ENCODE data around the gene ATP8B3. TPM values are rescaled to one million over a fixed set of nuclear protein-coding genes. Genes with fewer than 3 reads are reported as not detected.

ATP8B3 gene
- total and polyA plus RNA-seq, 9 of the 15 experiments (the other 6 are each of a cell fraction or from before 2014, with no cell fraction given): 1.2 to 12.3 (median 3.8) TPM

- TF ChIP-seq, protein P1, sequence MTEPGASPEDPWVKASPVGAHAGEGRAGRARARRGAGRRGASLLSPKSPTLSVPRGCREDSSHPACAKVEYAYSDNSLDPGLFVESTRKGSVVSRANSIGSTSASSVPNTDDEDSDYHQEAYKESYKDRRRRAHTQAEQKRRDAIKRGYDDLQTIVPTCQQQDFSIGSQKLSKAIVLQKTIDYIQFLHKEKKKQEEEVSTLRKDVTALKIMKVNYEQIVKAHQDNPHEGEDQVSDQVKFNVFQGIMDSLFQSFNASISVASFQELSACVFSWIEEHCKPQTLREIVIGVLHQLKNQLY (CRISPR knock-in tag; conservative IDR thresholded peaks at IDR 0.05): no peak
- TF ChIP-seq ELF2 (CRISPR knock-in tag; IDR thresholded peaks at IDR 0.05): no peak
- TF ChIP-seq, protein P2, sequence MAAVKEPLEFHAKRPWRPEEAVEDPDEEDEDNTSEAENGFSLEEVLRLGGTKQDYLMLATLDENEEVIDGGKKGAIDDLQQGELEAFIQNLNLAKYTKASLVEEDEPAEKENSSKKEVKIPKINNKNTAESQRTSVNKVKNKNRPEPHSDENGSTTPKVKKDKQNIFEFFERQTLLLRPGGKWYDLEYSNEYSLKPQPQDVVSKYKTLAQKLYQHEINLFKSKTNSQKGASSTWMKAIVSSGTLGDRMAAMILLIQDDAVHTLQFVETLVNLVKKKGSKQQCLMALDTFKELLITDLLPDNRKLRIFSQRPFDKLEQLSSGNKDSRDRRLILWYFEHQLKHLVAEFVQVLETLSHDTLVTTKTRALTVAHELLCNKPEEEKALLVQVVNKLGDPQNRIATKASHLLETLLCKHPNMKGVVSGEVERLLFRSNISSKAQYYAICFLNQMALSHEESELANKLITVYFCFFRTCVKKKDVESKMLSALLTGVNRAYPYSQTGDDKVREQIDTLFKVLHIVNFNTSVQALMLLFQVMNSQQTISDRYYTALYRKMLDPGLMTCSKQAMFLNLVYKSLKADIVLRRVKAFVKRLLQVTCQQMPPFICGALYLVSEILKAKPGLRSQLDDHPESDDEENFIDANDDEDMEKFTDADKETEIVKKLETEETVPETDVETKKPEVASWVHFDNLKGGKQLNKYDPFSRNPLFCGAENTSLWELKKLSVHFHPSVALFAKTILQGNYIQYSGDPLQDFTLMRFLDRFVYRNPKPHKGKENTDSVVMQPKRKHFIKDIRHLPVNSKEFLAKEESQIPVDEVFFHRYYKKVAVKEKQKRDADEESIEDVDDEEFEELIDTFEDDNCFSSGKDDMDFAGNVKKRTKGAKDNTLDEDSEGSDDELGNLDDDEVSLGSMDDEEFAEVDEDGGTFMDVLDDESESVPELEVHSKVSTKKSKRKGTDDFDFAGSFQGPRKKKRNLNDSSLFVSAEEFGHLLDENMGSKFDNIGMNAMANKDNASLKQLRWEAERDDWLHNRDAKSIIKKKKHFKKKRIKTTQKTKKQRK (IDR thresholded peaks at IDR 0.05; ENCODE audit: borderline replicate concordance, low read depth, low read length): no peak
- no peak for TF ChIP-seq ZNF408 (CRISPR knock-in tag; IDR thresholded peaks at IDR 0.05; ENCODE audit: low read depth)
- TF ChIP-seq E2F4 (CRISPR knock-in tag; IDR thresholded peaks at IDR 0.05; ENCODE audit: low read depth): 0 out of 2 replicates have a peak, but pooled peaks have one; percentile 17
- TF ChIP-seq HDAC6 (IDR thresholded peaks at IDR 0.05; ENCODE audit: low read depth, low read length): no peak
- peak; percentile 44; the same call in 1 of the 2 replicates for TF ChIP-seq KLF1 (tag; IDR thresholded peaks at IDR 0.05)
- peak; percentile 77; the same call in 1 of the 2 replicates for TF ChIP-seq SMARCA5 (IDR thresholded peaks at IDR 0.05)
- TF ChIP-seq POLR2AphosphoS2 (IDR thresholded peaks at IDR 0.05; ENCODE audit: low read length): no peak
- no peak for TF ChIP-seq JUN (IDR thresholded peaks at IDR 0.05; ENCODE audit: borderline replicate concordance, low read depth, low read length)
- no peak for TF ChIP-seq JUN (CRISPR knock-in tag; IDR thresholded peaks at IDR 0.05; ENCODE audit: borderline replicate concordance)
- 0 out of 2 replicates have a peak, but pooled peaks have one; percentile 13 for TF ChIP-seq ZBTB33 (CRISPR knock-in tag; IDR thresholded peaks at IDR 0.05)
- no peak for TF ChIP-seq ETS2 (tag; IDR thresholded peaks at IDR 0.05; ENCODE audit: borderline replicate concordance, poor library complexity, severe bottlenecking)
- TF ChIP-seq NFXL1 (CRISPR knock-in tag; IDR thresholded peaks at IDR 0.05): no peak
- no peak for TF ChIP-seq PHB2 (IDR thresholded peaks at IDR 0.05; ENCODE audit: low read depth)
- TF ChIP-seq, protein P3, sequence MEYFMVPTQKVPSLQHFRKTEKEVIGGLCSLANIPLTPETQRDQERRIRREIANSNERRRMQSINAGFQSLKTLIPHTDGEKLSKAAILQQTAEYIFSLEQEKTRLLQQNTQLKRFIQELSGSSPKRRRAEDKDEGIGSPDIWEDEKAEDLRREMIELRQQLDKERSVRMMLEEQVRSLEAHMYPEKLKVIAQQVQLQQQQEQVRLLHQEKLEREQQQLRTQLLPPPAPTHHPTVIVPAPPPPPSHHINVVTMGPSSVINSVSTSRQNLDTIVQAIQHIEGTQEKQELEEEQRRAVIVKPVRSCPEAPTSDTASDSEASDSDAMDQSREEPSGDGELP (CRISPR knock-in tag; IDR thresholded peaks at IDR 0.05; ENCODE audit: borderline replicate concordance): peak; percentile 77; the same call in 1 of the 2 replicates
- no peak for TF ChIP-seq BACH1 (tag; IDR thresholded peaks at IDR 0.05)
- no peak for TF ChIP-seq BRD9 (IDR thresholded peaks at IDR 0.05; ENCODE audit: low read depth, partially characterized antibody)
These were observed 36.5 kb upstream of the ATP8B3 start, which contains the start of gene REXO1 (continued) for GRCh38 chr19:1848399-1849131.
